Stomach (tissue), 19 donors: ENCODE measurements around the gene HDDC2. TPM values are rescaled to one million over a fixed set of nuclear protein-coding genes. Genes with fewer than 3 reads are reported as not detected.

Experiments
- DNase-seq, 2 donors: peaks; one replicate each; pipeline versions ENCODE4 v3.0.0 to v3.0.0-alpha.2; 2013 to 2019
- H3K27ac ChIP-seq, 5 donors: fragments of 200-600 bp in 4 of 5; sonication (generic) in 4 of 5; one replicate each; pipeline ENCODE4 v1.5.1; 2013 to 2019; ENCODE audit warnings: mild to moderate bottlenecking in 1 of 5, moderate library complexity in 1 of 5
- H3K27me3 ChIP-seq, 3 donors: fragments of 200-600 bp; sonication (generic); one replicate each; pipeline ENCODE4 v1.5.1; 2017 to 2019; ENCODE audit warnings: mixed run types in 1 of 3
- H3K36me3 ChIP-seq, 4 donors: fragments of 200-600 bp; sonication (generic); 1 replicate in 3 of 4; 2 replicates in 1 of 4; pipeline ENCODE4 v1.5.1; 2016 to 2019
- H3K4me1 ChIP-seq, 4 donors: fragments of 200-600 bp; sonication (generic); one replicate each; pipeline ENCODE4 v1.5.1; 2016 to 2019
- H3K4me3 ChIP-seq, 4 donors: fragments of 200-600 bp; sonication (generic) in 3 of 4; one replicate each; pipeline ENCODE4 v1.5.1; 2016 to 2019; ENCODE audit warnings: mild to moderate bottlenecking in 1 of 4
- H3K9me3 ChIP-seq, 4 donors: fragments of 200-600 bp; sonication (generic); one replicate each; pipeline ENCODE4 v1.5.1; 2016 to 2019
- EP300 ChIP-seq: sonication (generic); formaldehyde crosslinking; IDR thresholded peaks from one replicate; pipeline ENCODE4 v1.6.1; 2017; ENCODE audit warnings: antibody characterized with exemption
- POLR2A ChIP-seq, 4 donors: fragments of 450-650 bp; IDR thresholded peaks; one replicate each; pipeline ENCODE4 v1.6.1; 2016; ENCODE audit warnings: antibody characterized with exemption in 4 of 4, control low read depth in 2 of 4, mild to moderate bottlenecking in 1 of 4, moderate library complexity in 1 of 4
- POLR2AphosphoS5 ChIP-seq, 3 donors: sonication (generic); formaldehyde crosslinking; IDR thresholded peaks; one replicate each; pipeline ENCODE4 v1.6.1; 2016; ENCODE audit warnings: antibody characterized with exemption in 3 of 3
- WGBS, 5 donors: extraction: QIAGEN DNeasy Blood & Tissue Kit in 3 of 5; methylation state at CpG; one replicate each; pipeline versions ENCODE4 v1.1.5 to v1.1.7; 2013 to 2018; 5-methylcytosine and 5-hydroxymethylcytosine counted together
- intact Hi-C: fragments of 100-400 bp; cut with DNase I; formaldehyde crosslinking; loops from one replicate; pipeline ENCODE4 v1.15.1; 2023; ENCODE audit warnings: low total_unique reads
- long read RNA-seq, 10 donors: transcript quantifications; one replicate each; lab custom pipeline, GENCODE V29; 2026
- polyA plus RNA-seq, 3 donors: library from polyadenylated mRNA; stranded (reverse); fragments of 200-250 nt; gene quantifications; one replicate each; pipeline ENCODE4 v1.2.3, GENCODE V29; 2013
- total RNA-seq, 5 donors: library from RNA; depleted of rRNA; stranded (reverse); fragments of >200 nt; gene quantifications; one replicate each; pipeline versions ENCODE4 v1.1.0 to v1.2.3, GENCODE V29; 2014 to 2016
- TF ChIP-seq, protein P1 (sequence below), 7 experiments: fragments of 450-650 bp in 4 of 7; fragments of 200-600 bp in 3 of 7; sonication (generic) in 3 of 7; IDR thresholded peaks; one replicate each; pipeline ENCODE4 v1.5.1; 2016 to 2019; ENCODE audit warnings: antibody characterized with exemption in 7 of 7, control low read depth in 2 of 7, mild to moderate bottlenecking in 1 of 7
- donor health status: healthy with polysubstance abuse.
- donor health status: Bipolar disorder and iron deficiency.
- donor health status: healthy.

The HDDC2 gene, protein sequence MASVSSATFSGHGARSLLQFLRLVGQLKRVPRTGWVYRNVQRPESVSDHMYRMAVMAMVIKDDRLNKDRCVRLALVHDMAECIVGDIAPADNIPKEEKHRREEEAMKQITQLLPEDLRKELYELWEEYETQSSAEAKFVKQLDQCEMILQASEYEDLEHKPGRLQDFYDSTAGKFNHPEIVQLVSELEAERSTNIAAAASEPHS
- total RNA-seq (10 to 100 TPM in 3 of 5 donors, 1 to 10 TPM in 1, not detected in 1; 7.6 to 48.0 (median 28.5) TPM), polyA plus RNA-seq (100 to 1,000 TPM in 2 of 3 donors, 10 to 100 TPM in 1; 84.5 to 145 (median 110) TPM)
- long read RNA-seq, donor 1, transcript HDDC2-202 (6 exons, 918 nt), result major isoform, 6 of 14 reads
- long read RNA-seq, donor 1, transcript HDDC2-201 (5 exons, 1,350 nt), result minor isoform, 5 of 14 reads
- long read RNA-seq, donor 1, partial matches to known transcripts, result 0 of 14 reads
- long read RNA-seq, donor 1, other reads (novel, unspliced or antisense), result 0 of 14 reads
- long read RNA-seq, donor 2, transcript HDDC2-202 (6 exons, 918 nt), result minor isoform, 6 of 26 reads
- long read RNA-seq, donor 2, transcript HDDC2-201 (5 exons, 1,350 nt), result major isoform, 17 of 26 reads
- long read RNA-seq, donor 2, partial matches to known transcripts, result 0 of 26 reads
- long read RNA-seq, donor 2, other reads (novel, unspliced or antisense), result 0 of 26 reads
- long read RNA-seq, donor 3, transcript HDDC2-202 (6 exons, 918 nt), result minor isoform, 5 of 15 reads
- long read RNA-seq, donor 3, transcript HDDC2-201 (5 exons, 1,350 nt), result major isoform, 7 of 15 reads
- long read RNA-seq, donor 3, partial matches to known transcripts, result 0 of 15 reads
- long read RNA-seq, donor 3, other reads (novel, unspliced or antisense), result 0 of 15 reads
- long read RNA-seq, donor 4, partial matches to known transcripts, result 0 of 3 reads
- long read RNA-seq, donor 4, other reads (novel, unspliced or antisense), result 0 of 3 reads
- long read RNA-seq, donor 5, transcript HDDC2-201 (5 exons, 1,350 nt), result major isoform, 17 of 27 reads
- long read RNA-seq, donor 5, transcript HDDC2-202 (6 exons, 918 nt), result minor isoform, 8 of 27 reads
- long read RNA-seq, donor 5, partial matches to known transcripts, result 0 of 27 reads
- long read RNA-seq, donor 5, other reads (novel, unspliced or antisense), result 0 of 27 reads
- long read RNA-seq, donor 6, transcript HDDC2-201 (5 exons, 1,350 nt), result major isoform, 28 of 57 reads
- long read RNA-seq, donor 6, transcript HDDC2-202 (6 exons, 918 nt), result minor isoform, 14 of 57 reads
- long read RNA-seq, donor 6, partial matches to known transcripts, result 5 of 57 reads
- long read RNA-seq, donor 6, other reads (novel, unspliced or antisense), result 7 of 57 reads
- long read RNA-seq, donor 7, transcript HDDC2-208 (1 exons, 3,529 nt), result minor isoform, 6 of 21 reads
- long read RNA-seq, donor 7, transcript HDDC2-201 (5 exons, 1,350 nt), result major isoform, 9 of 21 reads
- long read RNA-seq, donor 7, transcript HDDC2-202 (6 exons, 918 nt), result minor isoform, 5 of 21 reads
- long read RNA-seq, donor 7, partial matches to known transcripts, result 0 of 21 reads
- long read RNA-seq, donor 7, other reads (novel, unspliced or antisense), result 0 of 21 reads
- long read RNA-seq, donor 8, transcript HDDC2-201 (5 exons, 1,350 nt), result major isoform, 14 of 26 reads
- long read RNA-seq, donor 8, transcript HDDC2-202 (6 exons, 918 nt), result minor isoform, 7 of 26 reads
- long read RNA-seq, donor 8, partial matches to known transcripts, result 0 of 26 reads
- long read RNA-seq, donor 8, other reads (novel, unspliced or antisense), result 0 of 26 reads
- long read RNA-seq, donor 9, transcript HDDC2-202 (6 exons, 918 nt), result minor isoform, 6 of 29 reads
- long read RNA-seq, donor 9, transcript HDDC2-201 (5 exons, 1,350 nt), result minor isoform, 11 of 29 reads
- long read RNA-seq, donor 9, transcript HDDC2-208 (1 exons, 3,529 nt), result major isoform, 12 of 29 reads
- long read RNA-seq, donor 9, partial matches to known transcripts, result 0 of 29 reads
- long read RNA-seq, donor 9, other reads (novel, unspliced or antisense), result 0 of 29 reads
- long read RNA-seq, donor 10, transcript HDDC2-201 (5 exons, 1,350 nt), result major isoform, 8 of 12 reads
- long read RNA-seq, donor 10, partial matches to known transcripts, result 0 of 12 reads
- long read RNA-seq, donor 10, other reads (novel, unspliced or antisense), result 0 of 12 reads

DNA sequence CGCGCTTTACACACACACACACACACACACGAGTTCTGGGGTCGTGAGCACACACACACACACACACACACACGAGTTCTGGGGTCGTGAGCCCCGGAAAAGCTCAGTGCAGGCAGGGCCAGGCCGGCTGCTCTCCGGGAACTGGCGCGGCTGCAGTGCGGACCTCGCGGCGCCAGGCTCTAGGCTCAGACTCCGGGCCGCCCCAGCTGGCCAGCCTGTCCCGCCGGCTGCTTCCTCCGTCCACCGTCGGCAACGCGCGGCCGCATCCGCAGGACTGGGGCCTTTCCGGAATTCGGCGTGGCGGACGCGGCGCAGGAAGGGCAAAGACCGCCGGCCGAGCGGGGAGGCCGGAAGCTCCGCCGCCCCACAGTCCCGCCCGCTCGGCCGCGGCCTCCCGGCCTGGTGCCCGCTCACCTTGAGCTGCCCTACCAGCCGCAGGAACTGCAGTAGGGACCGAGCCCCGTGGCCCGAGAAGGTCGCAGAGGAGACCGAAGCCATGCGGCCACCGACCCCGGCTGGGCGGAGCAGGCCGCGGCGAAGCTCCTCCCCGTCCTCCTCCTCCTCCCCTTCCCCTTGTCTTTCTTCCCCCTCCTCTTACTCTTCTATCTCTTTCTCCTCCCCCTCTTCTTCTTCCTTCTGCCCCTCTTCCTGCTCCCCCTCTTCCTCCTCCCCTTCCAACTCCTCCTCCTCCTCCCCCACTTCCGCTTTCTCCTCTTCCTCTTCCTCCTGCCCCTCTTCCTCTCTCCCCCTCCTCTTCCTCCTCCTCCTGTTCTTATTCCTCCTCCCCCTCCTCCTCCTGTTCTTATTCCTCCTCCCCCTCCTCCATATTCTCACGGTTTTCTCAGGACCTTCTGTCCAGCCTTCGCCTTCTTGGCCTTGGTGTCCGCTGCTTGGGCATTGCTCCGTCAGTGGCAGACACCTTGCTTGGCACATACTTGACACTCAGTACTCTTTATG lies at the start of gene HDDC2:
HDDC2 (minus strand) TSS at position 533 of the 957 bp plus-strand sequence; CDS start at position 498, 35 bp downstream.
- intact Hi-C loops, result loop anchor here (5.0 kb wide), 1 partner anchor 149 kb away; the partner anchor contains the start of gene TPD52L1
- H3K9me3 ChIP-seq, result no peaks in the 10 kb centered on the region
- peaks cover 10 to 28% (median 17%) of the 10 kb centered on the region in 4 donors for H3K4me1 ChIP-seq
- WGBS, 5 donors, result 5 to 11% (median 5%) methylated on average over 29 to 67 of the region's 67 CpGs
- H3K36me3 ChIP-seq, result peaks cover 2 to 31% (median 28%) of the 10 kb centered on the region in 4 donors
- peak within 1 kb of the TSS; percentile 70 to 84 (median 74) for H3K4me3 ChIP-seq
- no peak for TF ChIP-seq EP300
- TF ChIP-seq POLR2AphosphoS5 (IDR thresholded peaks at IDR 0.05), result peak in 2 of 3 donors; percentile 75 to 76
- no peaks in the 10 kb centered on the region for H3K27me3 ChIP-seq
- H3K27ac ChIP-seq, result peak within 1 kb of the TSS; percentile 90 to 95 (median 93)
- DNase-seq, result peak; percentile 78 to 91

DNA sequence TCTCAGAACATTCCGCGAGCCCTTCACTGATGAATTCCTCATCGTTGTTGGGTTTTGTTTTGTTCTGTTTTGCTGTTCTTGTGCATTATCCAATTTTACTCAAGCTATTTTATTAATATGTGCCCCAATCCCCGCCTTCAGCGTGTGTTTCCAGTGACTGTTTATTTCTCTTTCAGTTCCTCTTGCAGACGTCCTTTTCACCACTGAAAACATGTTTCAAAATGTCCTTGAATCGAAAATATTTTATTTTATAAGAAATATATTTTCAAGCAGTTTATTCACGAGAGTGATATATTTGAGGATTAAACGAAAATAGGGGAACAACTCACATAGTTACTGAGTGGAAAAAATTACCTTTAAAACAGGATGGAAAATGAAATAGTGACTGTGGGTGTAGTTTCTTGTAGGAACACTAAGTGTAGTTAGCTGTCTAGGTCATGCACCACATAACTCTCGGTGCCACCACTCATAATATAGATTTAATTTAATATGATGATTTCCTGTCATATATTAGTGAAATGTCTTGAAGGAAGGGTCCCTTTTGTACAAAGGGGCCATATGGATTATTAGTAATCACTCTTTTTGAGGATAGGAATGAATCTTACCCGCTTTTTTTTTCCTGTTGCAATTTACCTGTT lies 45.3 kb upstream of the HDDC2 start:
- TF ChIP-seq, protein P1, sequence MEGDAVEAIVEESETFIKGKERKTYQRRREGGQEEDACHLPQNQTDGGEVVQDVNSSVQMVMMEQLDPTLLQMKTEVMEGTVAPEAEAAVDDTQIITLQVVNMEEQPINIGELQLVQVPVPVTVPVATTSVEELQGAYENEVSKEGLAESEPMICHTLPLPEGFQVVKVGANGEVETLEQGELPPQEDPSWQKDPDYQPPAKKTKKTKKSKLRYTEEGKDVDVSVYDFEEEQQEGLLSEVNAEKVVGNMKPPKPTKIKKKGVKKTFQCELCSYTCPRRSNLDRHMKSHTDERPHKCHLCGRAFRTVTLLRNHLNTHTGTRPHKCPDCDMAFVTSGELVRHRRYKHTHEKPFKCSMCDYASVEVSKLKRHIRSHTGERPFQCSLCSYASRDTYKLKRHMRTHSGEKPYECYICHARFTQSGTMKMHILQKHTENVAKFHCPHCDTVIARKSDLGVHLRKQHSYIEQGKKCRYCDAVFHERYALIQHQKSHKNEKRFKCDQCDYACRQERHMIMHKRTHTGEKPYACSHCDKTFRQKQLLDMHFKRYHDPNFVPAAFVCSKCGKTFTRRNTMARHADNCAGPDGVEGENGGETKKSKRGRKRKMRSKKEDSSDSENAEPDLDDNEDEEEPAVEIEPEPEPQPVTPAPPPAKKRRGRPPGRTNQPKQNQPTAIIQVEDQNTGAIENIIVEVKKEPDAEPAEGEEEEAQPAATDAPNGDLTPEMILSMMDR (IDR thresholded peaks at IDR 0.05), result no peak
- TF ChIP-seq POLR2A (IDR thresholded peaks at IDR 0.05) (no peak), POLR2AphosphoS5 (IDR thresholded peaks at IDR 0.05) (no peak), EP300 (no peak)
- peaks cover 0 to 4% (median 0%) of the 10 kb centered on the region in 3 donors for H3K27me3 ChIP-seq
- no peaks in the 10 kb centered on the region for H3K36me3 ChIP-seq
- WGBS, 5 donors, result 76 to 81% (median 79%) methylated on average over 11 of the region's 11 CpGs
- no peak overlapping the region for H3K4me3 ChIP-seq
- H3K27ac ChIP-seq, result peak overlapping the region in 2 of 5 donors; percentile 2 to 36
- H3K4me1 ChIP-seq, result no peaks in the 10 kb centered on the region
- intact Hi-C loops, result no loop called here
- H3K9me3 ChIP-seq, result no peaks in the 10 kb centered on the region
- no peak for DNase-seq

DNA sequence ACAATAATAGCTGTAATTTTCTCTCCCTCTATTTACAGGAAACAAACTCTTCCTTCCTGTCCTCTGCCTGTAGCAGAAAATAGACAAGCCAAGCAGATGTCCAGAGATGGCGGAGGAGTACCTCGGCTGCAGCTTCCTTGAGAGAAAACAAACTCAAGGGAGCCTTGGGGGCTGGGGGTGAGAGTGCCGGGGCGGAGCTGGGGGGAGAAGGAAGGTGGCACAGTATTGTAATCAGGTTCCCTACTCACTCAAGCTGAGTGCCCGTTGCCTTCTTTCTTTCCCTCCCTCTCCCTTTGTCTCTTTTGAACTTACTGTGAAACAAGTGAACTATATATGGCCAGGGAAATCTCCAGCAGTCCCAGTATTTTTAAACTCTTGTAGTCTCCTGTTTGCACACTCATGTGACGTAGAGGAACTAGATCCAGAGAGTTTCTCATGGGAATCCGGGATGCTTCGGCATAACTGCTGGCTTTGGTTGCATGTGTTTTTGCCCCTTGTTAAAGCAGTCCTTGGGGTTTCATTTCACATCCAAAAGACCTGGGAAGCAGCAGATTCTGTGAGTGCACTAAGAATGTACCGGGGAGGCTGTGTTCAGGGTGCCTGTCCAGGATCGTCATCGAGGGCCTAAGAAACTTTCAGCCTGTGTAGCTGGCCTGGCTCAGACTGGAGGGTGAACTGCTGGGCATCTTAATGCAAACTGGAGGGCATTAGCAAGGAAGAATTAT lies 44.6 kb upstream of the HDDC2 start:
- H3K27ac ChIP-seq, result peak overlapping the region in 2 of 5 donors; percentile 2 to 36
- intact Hi-C loops, result no loop called here
- no peaks in the 10 kb centered on the region for H3K9me3 ChIP-seq
- TF ChIP-seq POLR2A (IDR thresholded peaks at IDR 0.05) (no peak), EP300 (no peak), POLR2AphosphoS5 (IDR thresholded peaks at IDR 0.05) (no peak)
- TF ChIP-seq, protein P1 (IDR thresholded peaks at IDR 0.05), result no peak
- H3K27me3 ChIP-seq, result peaks cover 0 to 4% (median 0%) of the 10 kb centered on the region in 3 donors
- H3K4me3 ChIP-seq, result no peak overlapping the region
- DNase-seq, result peak in 1 of 2 donors; percentile 43
- WGBS, 5 donors, result 38 to 48% (median 43%) methylated on average over 11 of the region's 11 CpGs
- H3K4me1 ChIP-seq, result no peaks in the 10 kb centered on the region
- no peaks in the 10 kb centered on the region for H3K36me3 ChIP-seq
